ENCODE results near the gene CYP4F22.
"Not testable (repeated sequence)": the region's sequence is repeated elsewhere in the genome, so short reads cannot be mapped to it uniquely, and the experiment has no call there.

GRCh38 chr19:15533522-15533830, 25.2 kb downstream of the CYP4F22 start:
- TF ChIP-seq CTCF (IDR thresholded peaks at IDR 0.05; ENCODE audit: low read depth, low read length); EZH2phosphoT487 (IDR thresholded peaks at IDR 0.05; ENCODE audit: low read depth): not testable (repeated sequence)

Data from OCI-LY3 (cell line).